ENCODE results near the gene HYAL3.
"Not testable (repeated sequence)": the region's sequence is repeated elsewhere in the genome, so short reads cannot be mapped to it uniquely, and the experiment has no call there.

GRCh38 chr3:50244813-50245212 lies 54.4 kb downstream of the HYAL3 start:
- TF ChIP-seq CTCF, POLR2A (IDR thresholded peaks at IDR 0.05): not testable (repeated sequence)
